NCI-H82 treated with DMSO at 0.1 percent for 48 hours (cell line): Measurements from ENCODE around the gene ERMN.
"Not testable (repeated sequence)": the region's sequence is repeated elsewhere in the genome, so short reads cannot be mapped to it uniquely, and the experiment has no call there.

Experiments used
- DNase-seq: peaks from one replicate; lab custom pipeline; 2025; ENCODE audit not compliant: unreplicated experiment; lab: John Stamatoyannopoulos, UW

The ERMN gene, protein sequence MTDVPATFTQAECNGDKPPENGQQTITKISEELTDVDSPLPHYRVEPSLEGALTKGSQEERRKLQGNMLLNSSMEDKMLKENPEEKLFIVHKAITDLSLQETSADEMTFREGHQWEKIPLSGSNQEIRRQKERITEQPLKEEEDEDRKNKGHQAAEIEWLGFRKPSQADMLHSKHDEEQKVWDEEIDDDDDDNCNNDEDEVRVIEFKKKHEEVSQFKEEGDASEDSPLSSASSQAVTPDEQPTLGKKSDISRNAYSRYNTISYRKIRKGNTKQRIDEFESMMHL

GRCh38 chr2:157325786-157326185 is at the start of gene ERMN:
Gene ERMN, minus strand, starts transcription at chr2:157325824. Its CDS starts 182 bp downstream, at chr2:157325642.
- peak; percentile 28 for DNase-seq

DNA sequence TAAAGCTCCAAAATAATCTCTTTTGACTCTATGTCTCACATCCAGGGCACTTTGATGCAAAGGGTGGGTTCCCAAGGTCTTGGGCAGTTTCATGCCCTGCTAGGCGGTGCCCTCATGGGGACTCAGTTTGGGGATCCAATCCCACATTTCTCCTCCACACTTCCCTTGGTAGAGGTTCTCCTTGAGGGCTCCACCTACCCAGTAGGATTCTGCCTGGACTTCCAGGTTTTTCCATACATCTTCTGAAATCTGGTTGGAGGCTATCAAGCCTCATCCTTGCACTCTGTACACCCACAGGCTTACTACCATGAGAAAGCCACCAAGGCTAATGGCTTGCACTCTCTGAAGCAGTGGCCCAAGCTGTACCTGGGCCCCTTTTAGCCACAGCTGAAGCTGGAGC is 49.8 kb upstream of the ERMN start:
- DNase-seq, result no peak

DNA sequence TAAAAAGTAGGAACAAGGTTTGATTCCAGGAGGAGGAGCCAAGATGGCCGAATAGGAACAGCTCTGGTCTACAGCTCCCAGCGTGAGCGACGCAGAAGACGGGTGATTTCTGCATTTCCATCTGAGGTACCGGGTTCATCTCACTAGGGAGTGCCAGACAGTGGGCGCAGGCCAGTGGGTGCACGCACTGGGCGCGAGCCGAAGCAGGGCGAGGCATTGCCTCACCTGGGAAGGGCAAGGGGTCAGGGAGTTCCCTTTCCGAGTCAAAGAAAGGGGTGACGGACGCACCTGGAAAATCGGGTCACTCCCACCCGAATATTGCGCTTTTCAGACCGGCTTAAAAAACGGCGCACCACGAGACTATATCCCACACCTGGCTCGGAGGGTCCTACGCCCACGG is 42.9 kb upstream of the ERMN start:
- DNase-seq, result not testable (repeated sequence)

DNA sequence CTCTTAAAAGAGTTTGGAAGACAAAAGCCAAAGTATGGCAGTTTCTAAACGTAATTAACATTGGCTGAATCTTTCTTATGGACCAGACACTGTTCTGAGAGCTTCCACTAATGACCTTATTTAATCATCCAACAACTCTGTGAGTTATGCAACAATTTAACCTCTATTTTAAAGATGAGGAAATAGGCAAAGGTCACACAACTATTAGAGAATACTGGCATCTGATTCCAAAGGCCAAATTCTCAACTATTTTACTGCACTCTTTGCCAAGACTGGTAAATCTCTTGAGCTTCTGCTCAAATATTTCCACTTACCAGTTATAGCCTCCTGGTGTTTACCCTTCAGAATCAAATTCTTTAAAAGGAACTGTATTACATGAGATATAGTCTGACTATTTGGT is 42.1 kb upstream of the ERMN start:
- no peak for DNase-seq

GRCh38 chr2:157364257-157364974 is 38.8 kb upstream of the ERMN start:
- no peak for DNase-seq

- no peak for DNase-seq
These were observed 38.0 kb upstream of the ERMN start for GRCh38 chr2:157363612-157364101.

- DNase-seq, result no peak
These were observed 37.0 kb upstream of the ERMN start for GRCh38 chr2:157362627-157363026.

GRCh38 chr2:157361526-157361925 is 35.9 kb upstream of the ERMN start:
- DNase-seq, result no peak

DNA sequence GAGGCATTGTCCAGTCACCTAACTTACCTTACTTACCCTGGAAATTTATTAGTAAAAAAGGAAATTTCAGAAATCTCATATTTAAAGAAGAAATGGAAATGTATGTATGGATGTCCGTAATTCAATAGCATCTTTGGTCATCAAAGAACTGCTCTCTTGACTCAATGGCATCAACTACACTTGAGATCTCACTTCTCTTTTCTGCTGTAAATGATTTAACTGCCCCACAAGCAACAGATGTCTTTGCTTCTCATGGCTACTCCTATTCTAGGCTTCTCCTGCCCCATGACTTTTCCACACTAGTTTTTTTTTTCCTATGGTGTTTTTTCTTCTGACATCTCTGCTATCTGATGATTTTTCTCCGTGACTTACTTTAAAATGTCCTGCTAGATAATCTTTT is 34.0 kb upstream of the ERMN start:
- no peak for DNase-seq

GRCh38 chr2:157355618-157356017 is 30.0 kb upstream of the ERMN start:
- no peak for DNase-seq

GRCh38 chr2:157349949-157350515 is 24.4 kb upstream of the ERMN start:
- no peak for DNase-seq

GRCh38 chr2:157348291-157348921 is 22.8 kb upstream of the ERMN start:
- no peak for DNase-seq

DNA sequence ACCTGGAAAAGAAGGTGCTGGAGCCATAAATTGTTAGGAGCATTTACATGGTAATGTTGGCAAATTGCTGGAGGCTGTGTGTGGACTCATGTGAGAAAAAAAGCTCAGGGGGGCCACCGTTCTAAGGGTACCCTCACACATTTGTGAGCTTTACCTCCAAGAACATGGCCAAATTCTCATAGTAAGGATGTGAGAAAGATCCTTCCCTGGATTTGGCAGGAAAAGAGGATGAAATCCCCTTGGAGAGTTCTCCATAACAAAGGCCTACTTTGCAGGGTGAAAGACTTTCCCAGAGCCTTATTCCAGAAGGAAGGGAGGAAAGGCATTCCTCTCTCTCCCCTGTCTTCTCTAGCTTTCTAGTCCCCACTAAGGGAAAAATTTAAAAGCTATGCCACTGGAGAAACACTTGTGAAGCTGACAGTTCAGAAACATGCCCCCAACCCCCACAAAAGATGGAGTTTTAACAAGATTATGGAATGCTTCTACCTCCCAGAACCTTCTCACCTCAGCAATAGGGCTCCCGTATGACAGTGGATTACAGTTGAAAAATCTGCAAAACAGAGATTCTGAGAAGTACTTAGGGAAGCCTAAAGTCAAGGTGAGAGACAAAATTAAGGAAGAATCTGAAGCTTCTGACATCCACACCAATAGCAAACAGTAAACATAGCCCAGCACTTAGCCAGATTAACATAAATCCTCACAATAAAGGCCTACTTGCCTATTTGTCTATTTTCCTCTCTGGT is 20.2 kb upstream of the ERMN start:
- DNase-seq, result no peak

DNA sequence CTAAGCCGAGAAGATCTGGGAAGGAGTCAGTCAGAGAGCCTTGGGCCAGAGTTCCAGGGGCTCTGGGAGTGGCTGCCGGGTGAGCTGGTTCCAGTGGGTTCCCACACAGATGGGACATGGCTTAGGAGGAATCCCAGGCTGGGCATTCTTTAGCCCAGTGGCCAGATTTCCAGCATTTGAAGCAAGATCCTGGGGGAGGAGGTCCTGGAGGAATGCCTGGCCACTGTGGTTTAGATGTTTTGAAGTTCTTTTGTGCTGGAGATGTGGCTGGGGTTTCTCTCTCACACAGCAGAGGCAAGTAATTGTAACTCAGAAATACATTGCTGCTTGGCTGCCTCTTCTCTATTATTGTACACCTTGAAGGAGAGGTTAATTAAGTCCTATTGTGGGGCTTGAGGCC is 15.8 kb upstream of the ERMN start:
- not testable (repeated sequence) for DNase-seq

DNA sequence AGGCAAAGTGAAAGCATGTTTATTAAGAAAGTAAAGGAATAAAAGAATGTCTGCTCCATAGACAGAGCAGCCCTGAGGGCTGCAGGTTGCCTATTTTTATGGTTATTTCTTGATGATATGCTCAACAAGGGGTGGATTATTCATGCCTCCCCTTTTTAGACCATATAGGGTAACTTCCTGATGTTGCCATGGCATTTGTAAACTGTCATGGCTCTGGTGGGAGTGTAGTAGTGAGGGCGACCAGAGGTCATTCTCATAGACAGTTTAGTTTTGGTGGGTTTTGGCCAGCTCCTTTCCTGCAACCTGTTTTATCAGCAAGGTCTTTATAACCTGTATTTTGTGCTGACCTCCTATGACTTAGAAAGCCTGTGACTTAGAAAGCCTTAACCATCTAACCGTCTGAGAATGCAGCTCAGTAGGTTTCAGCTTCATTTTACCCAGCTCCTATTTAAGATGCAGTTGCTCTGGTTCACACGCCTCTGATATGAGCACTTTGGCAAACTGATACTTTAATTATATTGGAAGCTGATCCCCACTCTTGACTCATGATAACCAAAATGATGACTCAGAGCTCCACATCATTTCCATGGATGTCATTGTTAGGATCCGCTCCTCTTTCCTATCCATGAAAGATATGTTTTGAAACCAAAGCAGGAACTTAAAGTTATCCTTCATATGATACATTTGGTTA is 14.5 kb upstream of the ERMN start:
- no peak for DNase-seq

GRCh38 chr2:157337978-157338377 is 12.4 kb upstream of the ERMN start:
- DNase-seq, result no peak

DNA sequence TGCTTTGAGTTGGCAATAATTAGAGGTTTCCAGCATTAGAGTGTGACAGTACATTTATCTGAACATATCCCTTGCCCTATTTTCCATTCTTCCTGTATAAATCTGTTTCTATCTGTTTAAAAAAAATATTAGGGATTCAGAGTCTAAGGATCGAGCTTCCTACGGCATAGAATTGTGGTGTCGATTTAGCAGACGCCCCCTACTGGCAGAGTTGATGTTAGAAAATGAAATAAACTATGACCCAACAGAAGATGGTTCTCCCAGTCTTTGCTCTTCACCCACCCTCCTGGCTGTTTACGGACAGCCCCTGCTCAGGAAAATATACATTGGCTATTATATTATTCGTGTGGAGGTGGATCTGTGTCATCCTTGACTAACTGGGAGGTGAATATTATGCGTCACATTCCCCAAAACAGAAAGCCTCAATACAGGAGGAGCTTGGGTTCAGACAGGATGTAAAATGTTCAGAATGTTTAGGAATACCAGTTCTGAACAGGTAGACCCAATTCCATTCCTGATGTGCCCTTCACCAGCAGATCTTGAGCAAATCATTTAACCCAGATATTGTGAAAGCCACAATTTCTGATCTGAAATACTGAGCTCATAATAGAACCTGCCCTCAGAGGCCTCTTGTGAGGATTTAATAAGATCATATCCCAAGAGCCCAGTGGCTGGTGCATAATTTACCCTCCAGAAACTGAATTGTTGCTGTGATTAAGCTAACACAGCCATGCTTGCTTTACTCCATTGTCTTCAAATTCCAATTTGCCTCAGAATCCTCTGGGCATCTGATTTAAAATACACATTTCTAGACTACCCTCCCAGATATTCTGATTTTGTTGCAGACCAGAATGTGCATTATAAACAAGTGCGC is 10.8 kb upstream of the ERMN start:
- DNase-seq, result peak; percentile 30

DNA sequence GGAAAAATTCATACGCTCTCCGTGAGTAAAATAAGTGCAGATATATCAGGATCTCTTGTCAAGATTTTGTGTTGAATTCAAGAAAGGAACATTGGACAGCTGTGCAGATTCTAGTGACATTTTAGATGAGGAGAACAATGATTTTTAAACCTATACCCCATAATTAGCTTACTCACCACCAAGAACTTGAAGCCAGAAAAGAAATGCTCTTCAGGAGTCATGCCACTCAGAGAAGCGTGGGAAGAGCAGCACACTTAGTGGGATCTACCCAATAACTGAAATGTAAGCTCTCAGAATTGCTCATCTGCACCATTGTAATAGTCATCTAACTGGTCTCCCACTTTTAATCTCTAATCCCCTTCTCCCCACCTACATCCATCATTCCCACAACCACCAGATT is 9.2 kb upstream of the ERMN start:
- peak; percentile 13 for DNase-seq

DNA sequence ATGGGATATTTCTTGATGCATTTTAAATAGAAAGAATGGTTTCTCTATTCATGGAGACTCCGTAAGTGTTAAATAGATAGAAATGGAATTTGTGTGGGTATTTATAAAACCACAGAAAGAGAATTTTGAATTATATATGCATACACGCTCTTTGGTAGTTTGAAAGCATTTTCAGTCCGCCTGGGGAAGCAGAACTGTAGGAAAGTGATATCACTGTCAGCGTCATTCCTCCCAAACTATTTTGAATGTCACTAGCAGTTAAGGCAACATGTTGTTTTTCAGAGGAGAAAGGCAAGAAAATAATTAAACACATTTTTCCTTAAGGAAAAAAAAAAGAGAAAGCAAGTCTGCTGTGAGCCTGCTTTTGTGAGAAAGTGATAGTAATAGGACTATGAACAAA is 8.7 kb upstream of the ERMN start:
- no peak for DNase-seq
